Astrocyte (in vitro differentiated cells and primary cell): ENCODE data around the gene CDK6. TPM values are rescaled to one million over a fixed set of nuclear protein-coding genes. Genes with fewer than 3 reads are reported as not detected.

Source experiments
- DNase-seq: peaks from one replicate; pipeline ENCODE4 v3.0.0-alpha.2; 2010; ENCODE audit warnings: low read depth
- FAIRE-seq: peaks from 2 replicates; lab custom pipeline; 2011; peaks lifted over from hg19 to GRCh38; lab: Jason Lieb, UNC
- H2AFZ ChIP-seq: 2 replicates; pipeline ENCODE4 v1.6.0; 2012; ENCODE audit warnings: low read depth, low read length, inconsistent platforms
- H3K27ac ChIP-seq: 2 replicates; pipeline ENCODE4 v1.5.1; 2011; ENCODE audit warnings: low read depth, low read length, inconsistent platforms
- H3K27me3 ChIP-seq: 2 replicates; pipeline ENCODE4 v1.6.0; 2011; ENCODE audit warnings: low read length, inconsistent platforms; ENCODE audit not compliant: insufficient read depth
- H3K36me3 ChIP-seq: 2 replicates; pipeline ENCODE4 v1.5.1; 2011; ENCODE audit warnings: low read length, inconsistent platforms; ENCODE audit not compliant: insufficient read depth
- H3K4me1 ChIP-seq: 2 replicates; pipeline ENCODE4 v1.5.1; 2011; ENCODE audit warnings: low read length, inconsistent platforms; ENCODE audit not compliant: insufficient read depth
- H3K4me2 ChIP-seq: 2 replicates; pipeline ENCODE4 v1.6.0; 2012; ENCODE audit warnings: low read length, inconsistent platforms
- H3K4me3 ChIP-seq: 2 replicates; pipeline ENCODE4 v1.5.1; 2011; ENCODE audit warnings: low read depth, mild to moderate bottlenecking, low read length, inconsistent platforms; ENCODE audit not compliant: insufficient read depth
- H3K79me2 ChIP-seq: 2 replicates; pipeline ENCODE4 v1.6.0; 2012; ENCODE audit warnings: mild to moderate bottlenecking, low read length, inconsistent platforms; ENCODE audit not compliant: insufficient read depth
- H3K9ac ChIP-seq: 2 replicates; pipeline ENCODE4 v1.6.0; 2012; ENCODE audit warnings: mild to moderate bottlenecking, low read length, inconsistent platforms
- H3K9me3 ChIP-seq: 2 replicates; pipeline ENCODE4 v1.5.1; 2012; ENCODE audit warnings: low read depth, mild to moderate bottlenecking, low read length, inconsistent platforms; ENCODE audit not compliant: insufficient read depth
- H4K20me1 ChIP-seq: 2 replicates; pipeline ENCODE4 v1.6.0; 2012; ENCODE audit warnings: low read length, inconsistent platforms; ENCODE audit not compliant: insufficient read depth
- H3K27ac Mint-ChIP-seq: one replicate; pipeline ENCODE4 v1.8.0; 2021; ENCODE audit warnings: mild to moderate bottlenecking, mixed read lengths; ENCODE audit not compliant: unreplicated experiment
- H3K27me3 Mint-ChIP-seq: one replicate; pipeline ENCODE4 v1.8.0; 2021; ENCODE audit warnings: low read depth, mixed read lengths; ENCODE audit not compliant: unreplicated experiment
- H3K36me3 Mint-ChIP-seq: one replicate; pipeline ENCODE4 v1.8.0; 2021; ENCODE audit warnings: low read depth, mixed read lengths; ENCODE audit not compliant: unreplicated experiment
- H3K4me1 Mint-ChIP-seq: one replicate; pipeline ENCODE4 v1.8.0; 2021; ENCODE audit warnings: low read depth, mixed read lengths; ENCODE audit not compliant: unreplicated experiment
- H3K4me3 Mint-ChIP-seq: one replicate; pipeline ENCODE4 v1.8.0; 2021; ENCODE audit warnings: mild to moderate bottlenecking, moderate library complexity, mixed read lengths; ENCODE audit not compliant: unreplicated experiment
- H3K9me3 Mint-ChIP-seq: one replicate; pipeline ENCODE4 v1.8.0; 2021; ENCODE audit warnings: mild to moderate bottlenecking, mixed read lengths; ENCODE audit not compliant: unreplicated experiment
- CTCF ChIP-seq: IDR thresholded peaks from 2 replicates; pipeline ENCODE4 v1.5.1; 2011; ENCODE audit warnings: low read depth, mild to moderate bottlenecking, inconsistent platforms, low read length, moderate library complexity; ENCODE audit not compliant: insufficient read depth
- EZH2 ChIP-seq: IDR thresholded peaks from 2 replicates; pipeline ENCODE4 v1.6.1; 2012; ENCODE audit warnings: mild to moderate bottlenecking, low read length, inconsistent platforms; ENCODE audit not compliant: insufficient read depth
- total RNA-seq: library from RNA; stranded (reverse); gene quantifications from 2 replicates; pipeline ENCODE4 v1.2.1, GENCODE V29; 2021

CDK6 gene
- total RNA-seq, 1 donor from 2014 or later: 160 TPM

GRCh38 chr7:92670204-92670851, 166.0 kb downstream of the CDK6 start:
- Histone ChIP-seq H4K20me1 (peaks cover 25% of the 10 kb centered on the region), H3K79me2 (peaks cover 49% of the 10 kb centered on the region), H3K9ac (no peak overlapping the region), H3K4me2 (no peak overlapping the region), H3K4me3 (no peak overlapping the region), H3K9me3 (no peaks in the 10 kb centered on the region), H2AFZ (no peak overlapping the region), H3K27me3 (no peaks in the 10 kb centered on the region), H3K36me3 (peaks cover 2% of the 10 kb centered on the region), H3K27ac (no peak overlapping the region), H3K4me1 (peaks cover 18% of the 10 kb centered on the region)
- peaks cover 5% of the 10 kb centered on the region for H3K4me1 Mint-ChIP-seq
- peaks cover 15% of the 10 kb centered on the region for H3K36me3 Mint-ChIP-seq
- DNase-seq (no peak), FAIRE-seq (no peak)
- H3K27me3 Mint-ChIP-seq: no peaks in the 10 kb centered on the region
- TF ChIP-seq CTCF (no peak), EZH2 (no peak)
- H3K27ac Mint-ChIP-seq: no peak overlapping the region
- H3K4me3 Mint-ChIP-seq: no peak overlapping the region
- H3K9me3 Mint-ChIP-seq: no peaks in the 10 kb centered on the region

- no peak overlapping the region for H3K27ac Mint-ChIP-seq
- FAIRE-seq (no peak), DNase-seq (peak; percentile 20)
- peaks cover 15% of the 10 kb centered on the region for H3K36me3 Mint-ChIP-seq
- Histone ChIP-seq H3K4me2 (no peak overlapping the region), H2AFZ (no peak overlapping the region), H3K27ac (peak overlapping the region; percentile 19), H3K4me3 (no peak overlapping the region), H3K9me3 (no peaks in the 10 kb centered on the region), H3K9ac (no peak overlapping the region), H3K36me3 (peaks cover 2% of the 10 kb centered on the region), H3K27me3 (no peaks in the 10 kb centered on the region), H4K20me1 (peaks cover 26% of the 10 kb centered on the region), H3K4me1 (peaks cover 18% of the 10 kb centered on the region), H3K79me2 (peaks cover 54% of the 10 kb centered on the region)
- no peaks in the 10 kb centered on the region for H3K27me3 Mint-ChIP-seq
- H3K4me3 Mint-ChIP-seq: no peak overlapping the region
- H3K4me1 Mint-ChIP-seq: peaks cover 5% of the 10 kb centered on the region
- TF ChIP-seq CTCF (no peak), EZH2 (no peak)
- no peaks in the 10 kb centered on the region for H3K9me3 Mint-ChIP-seq
Measured at GRCh38 chr7:92669616-92670165, 166.7 kb downstream of the CDK6 start.

GRCh38 chr7:92668564-92668963, 167.8 kb downstream of the CDK6 start:
- FAIRE-seq: no peak
- no peak overlapping the region for H3K9ac ChIP-seq
- no peak overlapping the region for H3K27ac Mint-ChIP-seq

More at GRCh38 chr7:92668564-92668963, 167.8 kb downstream of the CDK6 start:
- H3K4me1 ChIP-seq: peaks cover 18% of the 10 kb centered on the region
- H3K9me3 ChIP-seq: no peaks in the 10 kb centered on the region
- peaks cover 31% of the 10 kb centered on the region for H4K20me1 ChIP-seq
- peaks cover 53% of the 10 kb centered on the region for H3K79me2 ChIP-seq
- no peak overlapping the region for H3K4me3 ChIP-seq
- TF ChIP-seq EZH2 (no peak), CTCF (no peak)
- peak overlapping the region; percentile 55 for H3K27ac ChIP-seq
- peaks cover 5% of the 10 kb centered on the region for H3K4me1 Mint-ChIP-seq
- peaks cover 15% of the 10 kb centered on the region for H3K36me3 Mint-ChIP-seq
- H3K36me3 ChIP-seq: peaks cover 2% of the 10 kb centered on the region
- no peak overlapping the region for H2AFZ ChIP-seq
- H3K27me3 Mint-ChIP-seq: no peaks in the 10 kb centered on the region
- no peak for DNase-seq
- H3K4me2 ChIP-seq: no peak overlapping the region
- no peaks in the 10 kb centered on the region for H3K9me3 Mint-ChIP-seq
- H3K4me3 Mint-ChIP-seq: no peak overlapping the region
- H3K27me3 ChIP-seq: no peaks in the 10 kb centered on the region
